Thyroid gland (tissue), 4 donors: Measurements from ENCODE around the gene GRIK4.

Experiments used
- CTCF ChIP-seq, 6 experiments: fragments of 200-600 bp in 3 of 6; fragments of 450-650 bp in 3 of 6; sonication (generic) in 3 of 6; IDR thresholded peaks; one replicate each; pipeline ENCODE4 v1.5.1; 2016 to 2019; ENCODE audit warnings: antibody characterized with exemption in 6 of 6, mild to moderate bottlenecking in 2 of 6, inconsistent platforms in 1 of 6, moderate library complexity in 1 of 6
- POLR2A ChIP-seq, 2 donors: fragments of 450-650 bp; IDR thresholded peaks; one replicate each; pipeline ENCODE4 v1.6.1; 2017; ENCODE audit warnings: antibody characterized with exemption in 2 of 2, mild to moderate bottlenecking in 2 of 2, moderate library complexity in 1 of 2

- TF ChIP-seq CTCF (IDR thresholded peaks at IDR 0.05) (no peak), POLR2A (IDR thresholded peaks at IDR 0.05) (no peak)
Measured at GRCh38 chr11:120632579-120632978, 121.0 kb downstream of the GRIK4 start.
